ENCODE measurements around the gene FMN1. TPM values are rescaled to one million over a fixed set of nuclear protein-coding genes. Genes with fewer than 3 reads are reported as not detected.

The FMN1 gene
- total RNA-seq, 4 donors from 2014 or later, result 32.6 to 102 (median 63.0) TPM

GRCh38 chr15:33059184-33059583 lies 135.3 kb downstream of the FMN1 start:
- 40 to 47% methylated on average over 3 of the region's 3 CpGs for WGBS, 2 donors (ENCODE audit: low coverage in 1 of 2)
- in situ Hi-C loops (cut with MboI; ENCODE audit: low pct_ligation_motif_present in 1 of 4, low pct_unique_long_range_greater_than_20kb in 1 of 4, low sequenced_read_pairs in 3 of 4), result no loop called here
- H3K4me3 ChIP-seq, result no peak overlapping the region
- peaks cover 0 to 32% (median 9%) of the 10 kb centered on the region in 4 donors for H3K4me1 ChIP-seq
- no peaks in the 10 kb centered on the region for H3K9me3 ChIP-seq
- peaks cover 0 to 3% (median 0%) of the 10 kb centered on the region in 4 donors for H3K36me3 ChIP-seq
- intact Hi-C loops (cut with DNase I; ENCODE audit: low total_unique reads), result no loop called here
- H3K27ac ChIP-seq, result no peak overlapping the region
- TF ChIP-seq EP300 (IDR thresholded peaks at IDR 0.05; ENCODE audit: low read depth) (no peak), POLR2AphosphoS5 (IDR thresholded peaks at IDR 0.05) (no peak), CTCF (IDR thresholded peaks at IDR 0.05) (no peak), POLR2A (IDR thresholded peaks at IDR 0.05) (no peak)
- DNase-seq, result no peak
- no peaks in the 10 kb centered on the region for H3K27me3 ChIP-seq

GRCh38 chr15:33057845-33058244 lies 136.7 kb downstream of the FMN1 start:
- Histone ChIP-seq H3K4me1 (peaks cover 0 to 26% (median 7%) of the 10 kb centered on the region in 4 donors), H3K9me3 (no peaks in the 10 kb centered on the region), H3K36me3 (peaks cover 0 to 3% (median 0%) of the 10 kb centered on the region in 4 donors), H3K27me3 (no peaks in the 10 kb centered on the region), H3K27ac (no peak overlapping the region), H3K4me3 (no peak overlapping the region)
- 87 to 92% methylated on average over 8 of the region's 8 CpGs for WGBS, 2 donors (ENCODE audit: low coverage in 1 of 2)
- DNase-seq, result no peak
- TF ChIP-seq CTCF (IDR thresholded peaks at IDR 0.05), result no peak
- no peak for TF ChIP-seq POLR2A (IDR thresholded peaks at IDR 0.05)
- no peak for TF ChIP-seq EP300 (IDR thresholded peaks at IDR 0.05; ENCODE audit: low read depth)
- no peak for TF ChIP-seq POLR2AphosphoS5 (IDR thresholded peaks at IDR 0.05)
- intact Hi-C loops (cut with DNase I; ENCODE audit: low total_unique reads), result no loop called here
- in situ Hi-C loops (cut with MboI; ENCODE audit: low pct_ligation_motif_present in 1 of 4, low pct_unique_long_range_greater_than_20kb in 1 of 4, low sequenced_read_pairs in 3 of 4), result no loop called here

- in situ Hi-C loops (cut with MboI; ENCODE audit: low pct_ligation_motif_present in 1 of 4, low pct_unique_long_range_greater_than_20kb in 1 of 4, low sequenced_read_pairs in 3 of 4), result no loop called here
- 40 to 63% methylated on average over 1 to 2 of the region's 2 CpGs for WGBS, 2 donors (ENCODE audit: low coverage in 1 of 2)
- no peak for DNase-seq
- H3K27me3 ChIP-seq, result no peaks in the 10 kb centered on the region
- H3K9me3 ChIP-seq, result no peaks in the 10 kb centered on the region
- intact Hi-C loops (cut with DNase I; ENCODE audit: low total_unique reads), result no loop called here
- TF ChIP-seq POLR2AphosphoS5 (IDR thresholded peaks at IDR 0.05), result no peak
- peaks cover 0 to 23% (median 7%) of the 10 kb centered on the region in 4 donors for H3K4me1 ChIP-seq
- no peak overlapping the region for H3K27ac ChIP-seq
- H3K36me3 ChIP-seq, result peaks cover 0 to 3% (median 0%) of the 10 kb centered on the region in 4 donors
- no peak overlapping the region for H3K4me3 ChIP-seq
Measured at GRCh38 chr15:33055962-33056361, 138.6 kb downstream of the FMN1 start.

GRCh38 chr15:33051528-33051927 lies 143.0 kb downstream of the FMN1 start:
- in situ Hi-C loops (cut with MboI; ENCODE audit: low pct_ligation_motif_present in 1 of 4, low pct_unique_long_range_greater_than_20kb in 1 of 4, low sequenced_read_pairs in 3 of 4), result no loop called here

More at GRCh38 chr15:33051528-33051927, 143.0 kb downstream of the FMN1 start:
- Histone ChIP-seq H3K36me3 (no peaks in the 10 kb centered on the region), H3K27me3 (no peaks in the 10 kb centered on the region), H3K27ac (no peak overlapping the region), H3K4me1 (peaks cover 0 to 8% (median 2%) of the 10 kb centered on the region in 4 donors), H3K4me3 (no peak overlapping the region), H3K9me3 (no peaks in the 10 kb centered on the region)
- no peak for TF ChIP-seq POLR2AphosphoS5 (IDR thresholded peaks at IDR 0.05)
- no peak for TF ChIP-seq POLR2A (IDR thresholded peaks at IDR 0.05)
- TF ChIP-seq EP300 (IDR thresholded peaks at IDR 0.05; ENCODE audit: low read depth), result no peak
- TF ChIP-seq CTCF (IDR thresholded peaks at IDR 0.05), result no peak
- DNase-seq, result no peak
- WGBS, 2 donors (ENCODE audit: low coverage in 1 of 2), result 65% methylated on average over 5 of the region's 5 CpGs; no CpG with 5 or more reads in 1 of the 2 donors
- intact Hi-C loops (cut with DNase I; ENCODE audit: low total_unique reads), result no loop called here

Measured in transverse colon (tissue), 4 donors.